SKM-1 treated with dmso at 0.1 percent for 144 hours (cell line): ENCODE data around the gene PAN3.
"Not testable (repeated sequence)": the region's sequence is repeated elsewhere in the genome, so short reads cannot be mapped to it uniquely, and the experiment has no call there.

ENCODE experiments used
- DNase-seq: peaks from one replicate; lab custom pipeline; 2025; ENCODE audit not compliant: unreplicated experiment; lab: John Stamatoyannopoulos, UW

The PAN3 gene

GRCh38 chr13:28137596-28137995, 749 bp upstream of the PAN3 start:
- DNase-seq, result no peak

- DNase-seq, result peak; percentile 90
Observed at GRCh38 chr13:28138756-28139470, 568 bp downstream of the PAN3 start.

GRCh38 chr13:28140433-28141125, 2.2 kb downstream of the PAN3 start:
- DNase-seq, result no peak

- DNase-seq, result not testable (repeated sequence)
Observed at GRCh38 chr13:28141542-28141941, 3.2 kb downstream of the PAN3 start.

GRCh38 chr13:28145049-28145448, 6.7 kb downstream of the PAN3 start:
- no peak for DNase-seq

GRCh38 chr13:28147495-28147894, 9.2 kb downstream of the PAN3 start:
- DNase-seq, result no peak

GRCh38 chr13:28159057-28159456, 20.7 kb downstream of the PAN3 start:
- no peak for DNase-seq

- no peak for DNase-seq
Observed at GRCh38 chr13:28161370-28161769, 23.0 kb downstream of the PAN3 start.

- DNase-seq, result no peak
Observed at GRCh38 chr13:28163587-28163986, 25.2 kb downstream of the PAN3 start.

GRCh38 chr13:28166257-28166656, 27.9 kb downstream of the PAN3 start:
- no peak for DNase-seq

- DNase-seq, result no peak
Observed at GRCh38 chr13:28171266-28171665, 32.9 kb downstream of the PAN3 start.

- DNase-seq, result no peak
Observed at GRCh38 chr13:28172947-28173346, 34.6 kb downstream of the PAN3 start.

GRCh38 chr13:28173793-28174192, 35.4 kb downstream of the PAN3 start:
- DNase-seq, result no peak

GRCh38 chr13:28177327-28177726, 39.0 kb downstream of the PAN3 start:
- no peak for DNase-seq

- DNase-seq, result no peak
Observed at GRCh38 chr13:28177877-28178276, 39.5 kb downstream of the PAN3 start.

GRCh38 chr13:28179974-28180373, 41.6 kb downstream of the PAN3 start:
- no peak for DNase-seq

GRCh38 chr13:28181413-28181812, 43.1 kb downstream of the PAN3 start:
- no peak for DNase-seq

GRCh38 chr13:28185256-28185655, 46.9 kb downstream of the PAN3 start:
- DNase-seq, result no peak

- no peak for DNase-seq
Observed at GRCh38 chr13:28199089-28199488, 60.7 kb downstream of the PAN3 start.

GRCh38 chr13:28204043-28204442, 65.7 kb downstream of the PAN3 start:
- DNase-seq, result no peak

GRCh38 chr13:28204690-28205443, 66.5 kb downstream of the PAN3 start:
- no peak for DNase-seq

- DNase-seq, result no peak
Observed at GRCh38 chr13:28218679-28219078, 80.3 kb downstream of the PAN3 start.
